GM13976 (cell line): ENCODE measurements around the gene PNKP.

Source experiments
- DNase-seq: peaks from one replicate; pipeline ENCODE4 v3.0.0; 2012; ENCODE audit warnings: low spot score
- CTCF ChIP-seq: IDR thresholded peaks from 2 replicates; pipeline ENCODE4 v1.5.1; 2012; ENCODE audit warnings: borderline replicate concordance, mild to moderate bottlenecking; ENCODE audit not compliant: insufficient read depth; ENCODE audit errors: extremely low read depth, missing control alignments, control extremely low read depth
- in situ Hi-C: fragments of 300-500 bp; cut with MboI; formaldehyde crosslinking; loops from one replicate; pipeline ENCODE4 v1.12.0; 2022; ENCODE audit warnings: low sequenced_read_pairs, mixed read lengths, inconsistent platforms; ENCODE audit not compliant: unreplicated experiment

Gene PNKP

DNA sequence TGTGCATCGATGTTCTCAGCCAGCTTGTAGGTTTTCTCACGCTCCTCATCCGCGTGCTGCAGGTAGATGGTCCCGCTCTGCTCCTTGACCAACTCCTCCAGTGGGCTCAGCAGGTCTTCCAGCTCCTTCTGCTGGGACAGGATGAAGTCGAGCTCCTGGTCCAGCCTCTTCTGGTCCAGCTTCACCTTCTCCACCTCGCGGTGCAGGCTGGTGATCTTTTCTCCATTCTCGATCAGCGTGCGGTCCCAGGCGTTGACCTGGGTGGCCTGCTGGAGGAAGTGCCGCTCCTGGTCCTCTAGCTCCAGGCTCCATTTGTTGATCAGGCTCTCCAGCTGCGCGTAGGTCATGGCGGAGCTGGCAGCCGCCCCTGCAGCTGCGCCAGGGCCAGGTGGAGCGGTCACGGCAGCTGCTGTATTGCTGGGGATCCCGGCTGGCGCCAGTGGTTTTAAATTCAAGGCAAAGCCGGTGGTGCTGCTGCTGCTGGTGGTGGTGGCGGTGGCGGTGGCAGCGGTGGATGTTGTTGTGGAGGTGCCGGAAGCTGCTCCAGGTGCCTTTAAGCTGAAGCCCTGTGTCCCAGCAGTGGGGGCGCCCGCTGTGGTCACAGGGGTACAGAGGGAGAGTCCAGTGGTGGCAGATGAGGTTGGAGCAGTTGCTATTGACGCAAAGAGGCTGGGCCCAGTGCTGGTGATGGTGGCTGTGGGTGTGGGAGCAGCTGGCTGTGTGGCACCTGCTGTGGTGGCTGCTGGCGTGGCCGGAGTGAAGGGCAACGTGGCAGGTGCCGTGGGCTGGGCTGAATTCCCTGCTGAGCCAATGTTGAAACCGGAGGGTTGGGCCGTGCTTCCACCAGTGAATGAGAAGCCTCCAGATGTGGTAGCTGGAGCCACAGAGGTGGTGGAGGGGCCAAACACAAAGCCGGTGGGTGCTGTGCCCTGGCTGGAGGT, 41.4 kb upstream of the PNKP start:
- no peak for TF ChIP-seq CTCF
- no peak for DNase-seq
- in situ Hi-C loops, result no loop called here

- no peak for TF ChIP-seq CTCF
- in situ Hi-C loops, result no loop called here
- DNase-seq, result no peak
Measured at GRCh38 chr19:49907745-49908446, 40.5 kb upstream of the PNKP start.

DNA sequence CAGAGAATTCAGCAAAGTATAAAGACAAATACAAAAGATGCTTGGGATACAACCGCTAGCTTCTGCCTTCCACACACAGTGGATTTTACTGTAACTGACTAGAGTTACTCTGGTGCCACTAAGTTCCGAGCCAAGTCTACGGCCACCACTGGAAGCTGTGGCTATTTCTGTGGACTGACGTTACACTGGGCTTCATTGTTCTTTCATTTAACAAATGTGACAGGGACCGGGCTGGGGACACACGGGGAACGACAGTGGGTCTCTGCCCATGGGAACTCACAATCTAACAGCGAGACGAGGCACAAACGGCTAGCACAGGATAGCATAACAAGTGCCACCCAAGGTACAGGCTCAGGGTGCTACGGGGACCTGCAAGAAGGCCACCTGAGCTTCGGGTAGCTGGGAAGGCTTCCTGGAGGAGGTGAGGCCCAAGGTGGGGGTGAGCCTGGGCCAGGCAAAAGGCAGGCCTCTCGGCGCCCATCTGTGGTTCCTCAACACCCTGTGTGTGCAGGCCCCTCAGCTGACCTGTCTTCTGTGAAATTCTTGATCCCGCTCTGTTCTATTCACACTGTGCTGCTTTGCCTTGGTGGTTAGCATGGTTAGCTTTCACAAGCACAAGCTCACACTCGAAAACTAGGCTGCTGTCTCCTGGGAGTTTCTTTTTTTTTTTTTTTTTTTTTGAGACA, 39.6 kb upstream of the PNKP start:
- no peak for TF ChIP-seq CTCF
- in situ Hi-C loops, result no loop called here
- DNase-seq, result no peak

- no peak for DNase-seq
- in situ Hi-C loops, result no loop called here
- no peak for TF ChIP-seq CTCF
Measured at GRCh38 chr19:49904136-49904535, 36.8 kb upstream of the PNKP start.

GRCh38 chr19:49896863-49897621, 29.7 kb upstream of the PNKP start, which contains the start of gene IL4I1:
TSS of gene IL4I1 (minus strand) at chr19:49896887. CDS start at chr19:49896160, 727 bp downstream.
- no peak for TF ChIP-seq CTCF
- in situ Hi-C loops, result no loop called here
- peak; percentile 82 for DNase-seq
